ENCODE measurements around the gene ELOF1. TPM values are rescaled to one million over a fixed set of nuclear protein-coding genes. Genes with fewer than 3 reads are reported as not detected.

Gene ELOF1
- total and polyA plus RNA-seq, 2 donors (not counting 3 experiments of a cell fraction or from before 2014, with no cell fraction given), result 49.9 to 80.2 TPM

GRCh38 chr19:11597202-11598102 lies 38.4 kb upstream of the ELOF1 start, which contains the start of gene ZNF627:
Gene ZNF627 (plus strand): TSS chr19:11597483. CDS start chr19:11597628, 145 bp downstream.
- peak; percentile 95 for TF ChIP-seq POLR2A (IDR thresholded peaks at IDR 0.05; ENCODE audit: low read depth, low read length)
- TF ChIP-seq, protein P1, sequence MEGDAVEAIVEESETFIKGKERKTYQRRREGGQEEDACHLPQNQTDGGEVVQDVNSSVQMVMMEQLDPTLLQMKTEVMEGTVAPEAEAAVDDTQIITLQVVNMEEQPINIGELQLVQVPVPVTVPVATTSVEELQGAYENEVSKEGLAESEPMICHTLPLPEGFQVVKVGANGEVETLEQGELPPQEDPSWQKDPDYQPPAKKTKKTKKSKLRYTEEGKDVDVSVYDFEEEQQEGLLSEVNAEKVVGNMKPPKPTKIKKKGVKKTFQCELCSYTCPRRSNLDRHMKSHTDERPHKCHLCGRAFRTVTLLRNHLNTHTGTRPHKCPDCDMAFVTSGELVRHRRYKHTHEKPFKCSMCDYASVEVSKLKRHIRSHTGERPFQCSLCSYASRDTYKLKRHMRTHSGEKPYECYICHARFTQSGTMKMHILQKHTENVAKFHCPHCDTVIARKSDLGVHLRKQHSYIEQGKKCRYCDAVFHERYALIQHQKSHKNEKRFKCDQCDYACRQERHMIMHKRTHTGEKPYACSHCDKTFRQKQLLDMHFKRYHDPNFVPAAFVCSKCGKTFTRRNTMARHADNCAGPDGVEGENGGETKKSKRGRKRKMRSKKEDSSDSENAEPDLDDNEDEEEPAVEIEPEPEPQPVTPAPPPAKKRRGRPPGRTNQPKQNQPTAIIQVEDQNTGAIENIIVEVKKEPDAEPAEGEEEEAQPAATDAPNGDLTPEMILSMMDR (IDR thresholded peaks at IDR 0.05; ENCODE audit: extremely low read depth in 1 of 2, insufficient read depth in 1 of 2, low read depth in 1 of 2, low read length in 2 of 2), result no peak
- TF ChIP-seq, protein P2, sequence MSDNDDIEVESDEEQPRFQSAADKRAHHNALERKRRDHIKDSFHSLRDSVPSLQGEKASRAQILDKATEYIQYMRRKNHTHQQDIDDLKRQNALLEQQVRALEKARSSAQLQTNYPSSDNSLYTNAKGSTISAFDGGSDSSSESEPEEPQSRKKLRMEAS (IDR thresholded peaks at IDR 0.05; ENCODE audit: insufficient read depth, insufficient read length), result no peak
- no peak for TF ChIP-seq GATA2 (IDR thresholded peaks at IDR 0.05; ENCODE audit: insufficient read depth, insufficient read length, low read depth, low read length)
- peak; percentile 94 for TF ChIP-seq POLR2AphosphoS5 (IDR thresholded peaks at IDR 0.05; ENCODE audit: insufficient read depth, low read depth, low read length)
- CTCF ChIA-PET, result no interaction called here
- Histone ChIP-seq H3K79me2 (ENCODE audit: control insufficient read depth, insufficient read depth, low read length) (peaks cover 44% of the 10 kb centered on the region), H3K27me3 (ENCODE audit: control insufficient read depth in 2 of 2, insufficient read depth in 2 of 2, low read length in 2 of 2) (no peaks in the 10 kb centered on the region), H2AFZ (ENCODE audit: low read depth, low read length) (peak within 1 kb of the TSS; percentile 79), H3K4me1 (ENCODE audit: control insufficient read depth, extremely low read depth, insufficient read depth, low read length) (peaks cover 8% of the 10 kb centered on the region), H3K9me1 (replicated peaks; ENCODE audit: control insufficient read depth, extremely low read depth, insufficient read depth, low read length) (no peaks in the 10 kb centered on the region), H3K9ac (replicated peaks; ENCODE audit: extremely low read depth, insufficient read depth, low read length) (peak within 1 kb of the TSS; percentile 94), H3K9me3 (replicated peaks; ENCODE audit: control insufficient read depth, insufficient read depth, low read length) (no peaks in the 10 kb centered on the region), H3K4me3 (replicated peaks in 1 of 3; ENCODE audit: insufficient read depth in 1 of 3, low read depth in 1 of 3, low read length in 3 of 3) (peak within 1 kb of the TSS; percentile 94 to 97 (median 95)), H4K20me1 (replicated peaks; ENCODE audit: control insufficient read depth, extremely low read depth, insufficient read depth, low read length) (no peaks in the 10 kb centered on the region), H3K4me2 (ENCODE audit: insufficient read depth, low read length) (peak within 1 kb of the TSS; percentile 76), H3K36me3 (ENCODE audit: control insufficient read depth in 2 of 2, extremely low read depth in 1 of 2, insufficient read depth in 2 of 2, low read length in 2 of 2) (no peaks in the 10 kb centered on the region), H3K27ac (ENCODE audit: insufficient read depth, low read depth, low read length) (peak within 1 kb of the TSS; percentile 84)
- intact Hi-C loops (cut with micrococcal nuclease) (loop anchor here (2.0 to 10.0 kb wide), 3 partner anchors 29 to 387 kb away; partner anchors contain the start of gene ZNF823), dilution Hi-C loops (cut with MboI; ENCODE audit: extremely low pct_ligation_motif_present, low sequenced_read_pairs) (no loop called here)
- peak; percentile 97 for DNase-seq (ENCODE audit: low read depth, low spot score)
- FAIRE-seq, result peak; percentile 98
- no TSS peak for BruUV-seq (replicated peaks)
- POLR2A ChIA-PET, result no interaction called here
